H1 (cell line): ENCODE data around the gene C17orf107.

Experiments
- BACH1 ChIP-seq: IDR thresholded peaks from 2 replicates; pipeline ENCODE4 v1.6.1; 2012; ENCODE audit warnings: low read length, improper control_type of control experiment
- EZH2 ChIP-seq: fragments of 200-600 bp; sonication (generic); IDR thresholded peaks from 2 replicates; pipeline ENCODE4 v1.7.1; 2012; ENCODE audit warnings: low read depth, mild to moderate bottlenecking, moderate library complexity, low read length, inconsistent platforms; ENCODE audit not compliant: severe bottlenecking
- FOSL1 ChIP-seq: IDR thresholded peaks from 2 replicates; pipeline ENCODE4 v1.6.1; 2011; ENCODE audit warnings: mild to moderate bottlenecking, low read depth, low read length, moderate library complexity; ENCODE audit not compliant: insufficient read depth
- KDM1A ChIP-seq: fragments of 200-600, 300-600 bp; sonication (generic); IDR thresholded peaks from 2 replicates; pipeline ENCODE4 v1.7.1; 2016; ENCODE audit warnings: mild to moderate bottlenecking, low read length, borderline replicate concordance
- PHF8 ChIP-seq: fragments of 200-600 bp; sonication (generic); conservative IDR thresholded peaks from 2 replicates; pipeline ENCODE4 v1.7.1; 2012; ENCODE audit warnings: low read depth, mild to moderate bottlenecking, inconsistent platforms, low read length, moderate library complexity
- POLR2A ChIP-seq, 2 experiments: IDR thresholded peaks; 1 replicate in 1 of 2; 2 replicates in 1 of 2; pipeline ENCODE4 v1.6.1; 2011; ENCODE audit warnings: low read depth in 2 of 2, low read length in 2 of 2, mild to moderate bottlenecking in 2 of 2; ENCODE audit errors: control extremely low read depth in 1 of 2
- POLR2AphosphoS5 ChIP-seq: IDR thresholded peaks from 2 replicates; pipeline ENCODE4 v1.6.1; 2011; ENCODE audit warnings: low read depth, low read length
- RXRA ChIP-seq: IDR thresholded peaks from 2 replicates; pipeline ENCODE4 v1.6.1; 2011; ENCODE audit warnings: low read depth, mild to moderate bottlenecking, low read length, moderate library complexity; ENCODE audit not compliant: insufficient read depth
- SIX5 ChIP-seq: IDR thresholded peaks from 2 replicates; pipeline ENCODE4 v1.6.1; 2011; ENCODE audit warnings: mild to moderate bottlenecking, low read depth, low read length
- SRF ChIP-seq: IDR thresholded peaks from 2 replicates; pipeline ENCODE4 v1.6.1; 2011; ENCODE audit warnings: mild to moderate bottlenecking, low read depth, low read length, moderate library complexity
- YY1 ChIP-seq: IDR thresholded peaks from 2 replicates; pipeline ENCODE4 v1.6.1; 2011; ENCODE audit warnings: low read depth, mild to moderate bottlenecking, low read length
- ZNF274 ChIP-seq: IDR thresholded peaks from 2 replicates; pipeline ENCODE4 v1.7.0; 2012; ENCODE audit warnings: low read length, borderline replicate concordance; ENCODE audit errors: extremely low read depth
- TF ChIP-seq, protein P1 (sequence below): IDR thresholded peaks from 2 replicates; pipeline ENCODE4 v1.6.1; 2012; ENCODE audit warnings: low read length, inconsistent platforms
- TF ChIP-seq, protein P2 (sequence below), 3 experiments: IDR thresholded peaks; 1 replicate in 2 of 3; 2 replicates in 1 of 3; pipeline versions ENCODE4 v1.5.1 to v1.6.1; 2011; ENCODE audit warnings: low read length in 3 of 3, mild to moderate bottlenecking in 3 of 3, inconsistent platforms in 2 of 3, low read depth in 1 of 3, moderate library complexity in 1 of 3; ENCODE audit not compliant: insufficient read depth in 1 of 3; ENCODE audit errors: control extremely low read depth in 1 of 3

DNA sequence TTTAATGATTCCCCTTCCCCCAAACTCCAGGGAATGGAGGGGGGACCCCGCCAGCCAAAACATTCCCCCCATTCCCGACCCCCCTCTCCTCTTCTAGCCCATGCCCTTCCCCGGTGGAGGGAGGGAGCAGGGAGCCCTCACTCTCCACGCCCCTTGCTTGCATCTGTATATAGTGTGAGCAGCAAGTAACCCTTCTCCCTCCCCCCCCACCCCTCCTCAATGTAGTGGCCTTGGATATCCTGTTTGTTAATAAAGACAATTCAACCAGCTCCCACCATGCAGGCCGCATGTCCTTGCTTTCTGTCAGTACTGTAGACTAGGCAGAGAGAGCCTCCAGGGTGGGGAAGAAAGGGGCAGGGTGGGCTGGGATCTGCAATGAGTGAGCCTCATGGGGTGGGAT is 1.6 kb upstream of the C17orf107 start:
- TF ChIP-seq, protein P1, sequence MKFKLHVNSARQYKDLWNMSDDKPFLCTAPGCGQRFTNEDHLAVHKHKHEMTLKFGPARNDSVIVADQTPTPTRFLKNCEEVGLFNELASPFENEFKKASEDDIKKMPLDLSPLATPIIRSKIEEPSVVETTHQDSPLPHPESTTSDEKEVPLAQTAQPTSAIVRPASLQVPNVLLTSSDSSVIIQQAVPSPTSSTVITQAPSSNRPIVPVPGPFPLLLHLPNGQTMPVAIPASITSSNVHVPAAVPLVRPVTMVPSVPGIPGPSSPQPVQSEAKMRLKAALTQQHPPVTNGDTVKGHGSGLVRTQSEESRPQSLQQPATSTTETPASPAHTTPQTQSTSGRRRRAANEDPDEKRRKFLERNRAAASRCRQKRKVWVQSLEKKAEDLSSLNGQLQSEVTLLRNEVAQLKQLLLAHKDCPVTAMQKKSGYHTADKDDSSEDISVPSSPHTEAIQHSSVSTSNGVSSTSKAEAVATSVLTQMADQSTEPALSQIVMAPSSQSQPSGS: no peak
- TF ChIP-seq POLR2AphosphoS5 (no peak), POLR2A (IDR thresholded peaks at IDR 0.05; ENCODE audit: control extremely low read depth in 1 of 2, low read depth in 2 of 2, low read length in 2 of 2) (no peak), PHF8 (no peak), SIX5 (no peak), YY1 (no peak), ZNF274 (no peak), SRF (no peak), FOSL1 (no peak), KDM1A (no peak), BACH1 (no peak), EZH2 (no peak), RXRA (no peak)
- TF ChIP-seq, protein P2, sequence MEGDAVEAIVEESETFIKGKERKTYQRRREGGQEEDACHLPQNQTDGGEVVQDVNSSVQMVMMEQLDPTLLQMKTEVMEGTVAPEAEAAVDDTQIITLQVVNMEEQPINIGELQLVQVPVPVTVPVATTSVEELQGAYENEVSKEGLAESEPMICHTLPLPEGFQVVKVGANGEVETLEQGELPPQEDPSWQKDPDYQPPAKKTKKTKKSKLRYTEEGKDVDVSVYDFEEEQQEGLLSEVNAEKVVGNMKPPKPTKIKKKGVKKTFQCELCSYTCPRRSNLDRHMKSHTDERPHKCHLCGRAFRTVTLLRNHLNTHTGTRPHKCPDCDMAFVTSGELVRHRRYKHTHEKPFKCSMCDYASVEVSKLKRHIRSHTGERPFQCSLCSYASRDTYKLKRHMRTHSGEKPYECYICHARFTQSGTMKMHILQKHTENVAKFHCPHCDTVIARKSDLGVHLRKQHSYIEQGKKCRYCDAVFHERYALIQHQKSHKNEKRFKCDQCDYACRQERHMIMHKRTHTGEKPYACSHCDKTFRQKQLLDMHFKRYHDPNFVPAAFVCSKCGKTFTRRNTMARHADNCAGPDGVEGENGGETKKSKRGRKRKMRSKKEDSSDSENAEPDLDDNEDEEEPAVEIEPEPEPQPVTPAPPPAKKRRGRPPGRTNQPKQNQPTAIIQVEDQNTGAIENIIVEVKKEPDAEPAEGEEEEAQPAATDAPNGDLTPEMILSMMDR (IDR thresholded peaks at IDR 0.05; ENCODE audit: control extremely low read depth in 1 of 3, insufficient read depth in 1 of 3, low read depth in 1 of 3, low read length in 3 of 3): no peak
